MM.1S (cell line): ENCODE measurements around the gene EXO1.
A peak's percentile ranks its signal among the peaks of the same experiment; 100 is the strongest.

Source experiments
- EZH2phosphoT487 ChIP-seq: fragments of 300-600 bp; sonication (generic); IDR thresholded peaks from 2 replicates; pipeline ENCODE4 v1.6.1; 2018; ENCODE audit warnings: antibody characterized with exemption, low read length
- TF ChIP-seq, protein P1 (sequence below): fragments of 300-600 bp; sonication (generic); IDR thresholded peaks from 2 replicates; pipeline ENCODE4 v1.5.1; 2016; ENCODE audit warnings: antibody characterized with exemption, low read length, mixed read lengths

DNA sequence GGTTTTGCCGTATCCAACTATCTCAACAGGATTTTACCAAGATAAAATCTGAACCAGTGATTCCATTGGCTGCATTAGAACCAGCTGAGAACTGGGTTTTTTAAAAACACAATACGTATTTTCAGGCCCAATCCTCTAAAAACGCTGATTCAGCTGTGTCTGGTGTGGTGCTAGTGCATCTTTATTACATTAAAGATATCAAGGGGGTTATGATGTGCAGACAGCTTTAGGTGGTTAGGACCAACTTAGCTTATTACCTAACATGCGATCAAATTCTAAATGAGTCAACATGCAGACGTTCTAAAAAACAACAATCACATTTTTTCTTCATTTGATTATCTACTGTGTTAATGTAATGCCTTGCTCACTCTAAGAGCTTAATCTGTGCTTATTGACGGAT, 32.0 kb upstream of the EXO1 start:
- TF ChIP-seq, protein P1, sequence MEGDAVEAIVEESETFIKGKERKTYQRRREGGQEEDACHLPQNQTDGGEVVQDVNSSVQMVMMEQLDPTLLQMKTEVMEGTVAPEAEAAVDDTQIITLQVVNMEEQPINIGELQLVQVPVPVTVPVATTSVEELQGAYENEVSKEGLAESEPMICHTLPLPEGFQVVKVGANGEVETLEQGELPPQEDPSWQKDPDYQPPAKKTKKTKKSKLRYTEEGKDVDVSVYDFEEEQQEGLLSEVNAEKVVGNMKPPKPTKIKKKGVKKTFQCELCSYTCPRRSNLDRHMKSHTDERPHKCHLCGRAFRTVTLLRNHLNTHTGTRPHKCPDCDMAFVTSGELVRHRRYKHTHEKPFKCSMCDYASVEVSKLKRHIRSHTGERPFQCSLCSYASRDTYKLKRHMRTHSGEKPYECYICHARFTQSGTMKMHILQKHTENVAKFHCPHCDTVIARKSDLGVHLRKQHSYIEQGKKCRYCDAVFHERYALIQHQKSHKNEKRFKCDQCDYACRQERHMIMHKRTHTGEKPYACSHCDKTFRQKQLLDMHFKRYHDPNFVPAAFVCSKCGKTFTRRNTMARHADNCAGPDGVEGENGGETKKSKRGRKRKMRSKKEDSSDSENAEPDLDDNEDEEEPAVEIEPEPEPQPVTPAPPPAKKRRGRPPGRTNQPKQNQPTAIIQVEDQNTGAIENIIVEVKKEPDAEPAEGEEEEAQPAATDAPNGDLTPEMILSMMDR, result peak; percentile 1; the same call in 1 of the 2 replicates
- TF ChIP-seq EZH2phosphoT487, result no peak
